Measurements from ENCODE around the gene CASZ1. TPM values are rescaled to one million over a fixed set of nuclear protein-coding genes. Genes with fewer than 3 reads are reported as not detected.
A peak's percentile ranks its signal among the peaks of the same experiment; 100 is the strongest.

The CASZ1 gene
- total RNA-seq, 1 donor from 2014 or later = 23.6 TPM

GRCh38 chr1:10685196-10685807 is 111.1 kb downstream of the CASZ1 start:
- H3K4me1 Mint-ChIP-seq (ENCODE audit: low read depth) = peaks cover 57% of the 10 kb centered on the region
- H3K4me3 Mint-ChIP-seq (ENCODE audit: low read depth) = no peak overlapping the region
- no peak for DNase-seq (ENCODE audit: low spot score, unreplicated experiment)
- H3K9me3 Mint-ChIP-seq (ENCODE audit: low read depth) = no peaks in the 10 kb centered on the region
- H3K27ac Mint-ChIP-seq = no peak overlapping the region
- H3K27me3 Mint-ChIP-seq = peaks cover 23% of the 10 kb centered on the region
- H3K36me3 Mint-ChIP-seq (ENCODE audit: insufficient read depth) = no peaks in the 10 kb centered on the region
- TF ChIP-seq CTCF (IDR thresholded peaks at IDR 0.05; ENCODE audit: unreplicated experiment) = no peak

GRCh38 chr1:10684221-10684620 is 112.2 kb downstream of the CASZ1 start:
- no peaks in the 10 kb centered on the region for H3K36me3 Mint-ChIP-seq (ENCODE audit: insufficient read depth)
- no peak overlapping the region for H3K4me3 Mint-ChIP-seq (ENCODE audit: low read depth)
- H3K27ac Mint-ChIP-seq = no peak overlapping the region
- TF ChIP-seq CTCF (IDR thresholded peaks at IDR 0.05; ENCODE audit: unreplicated experiment) = no peak
- peaks cover 23% of the 10 kb centered on the region for H3K27me3 Mint-ChIP-seq
- H3K9me3 Mint-ChIP-seq (ENCODE audit: low read depth) = no peaks in the 10 kb centered on the region
- peaks cover 61% of the 10 kb centered on the region for H3K4me1 Mint-ChIP-seq (ENCODE audit: low read depth)
- no peak for DNase-seq (ENCODE audit: low spot score, unreplicated experiment)

GRCh38 chr1:10682449-10683309 is 113.8 kb downstream of the CASZ1 start:
- Mint-ChIP-seq H3K36me3 (ENCODE audit: insufficient read depth) (no peaks in the 10 kb centered on the region), H3K4me1 (ENCODE audit: low read depth) (peaks cover 55% of the 10 kb centered on the region), H3K27me3 (peaks cover 27% of the 10 kb centered on the region), H3K4me3 (ENCODE audit: low read depth) (no peak overlapping the region), H3K27ac (peak overlapping the region; percentile 70), H3K9me3 (ENCODE audit: low read depth) (no peaks in the 10 kb centered on the region)
- no peak for DNase-seq (ENCODE audit: low spot score, unreplicated experiment)
- no peak for TF ChIP-seq CTCF (IDR thresholded peaks at IDR 0.05; ENCODE audit: unreplicated experiment)

- Mint-ChIP-seq H3K36me3 (ENCODE audit: insufficient read depth) (no peaks in the 10 kb centered on the region), H3K27me3 (peaks cover 31% of the 10 kb centered on the region), H3K4me3 (ENCODE audit: low read depth) (no peak overlapping the region), H3K9me3 (ENCODE audit: low read depth) (no peaks in the 10 kb centered on the region), H3K4me1 (ENCODE audit: low read depth) (peaks cover 50% of the 10 kb centered on the region), H3K27ac (peak overlapping the region; percentile 70)
- DNase-seq (ENCODE audit: low spot score, unreplicated experiment) = no peak
- no peak for TF ChIP-seq CTCF (IDR thresholded peaks at IDR 0.05; ENCODE audit: unreplicated experiment)
These were observed 114.4 kb downstream of the CASZ1 start for GRCh38 chr1:10682108-10682445.

- Mint-ChIP-seq H3K36me3 (ENCODE audit: insufficient read depth) (no peaks in the 10 kb centered on the region), H3K27ac (peak overlapping the region; percentile 70), H3K27me3 (peaks cover 37% of the 10 kb centered on the region), H3K9me3 (ENCODE audit: low read depth) (no peaks in the 10 kb centered on the region), H3K4me3 (ENCODE audit: low read depth) (no peak overlapping the region), H3K4me1 (ENCODE audit: low read depth) (peaks cover 44% of the 10 kb centered on the region)
- no peak for TF ChIP-seq CTCF (IDR thresholded peaks at IDR 0.05; ENCODE audit: unreplicated experiment)
- DNase-seq (ENCODE audit: low spot score, unreplicated experiment) = no peak
These were observed 114.9 kb downstream of the CASZ1 start for GRCh38 chr1:10681296-10682107.
